ENCODE measurements around the gene PCNX1. TPM values are rescaled to one million over a fixed set of nuclear protein-coding genes. Genes with fewer than 3 reads are reported as not detected.
A peak's percentile ranks its signal among the peaks of the same experiment; 100 is the strongest.

The PCNX1 gene
- total and polyA plus RNA-seq, 2 donors (not counting 1 experiment from before 2014, with no cell fraction given), result 17.0 to 84.5 TPM

- peak overlapping the region; percentile 28 for H2AFZ ChIP-seq (ENCODE audit: insufficient read depth, low read depth, low read length, poor library complexity, severe bottlenecking)
- peaks cover 8 to 10% of the 10 kb centered on the region in 2 donors for H3K4me1 ChIP-seq (ENCODE audit: control insufficient read depth in 2 of 2, insufficient read depth in 2 of 2, low read length in 2 of 2)
- Mint-ChIP-seq H3K4me3 (no peak overlapping the region), H3K9me3 (ENCODE audit: insufficient read depth) (no peaks in the 10 kb centered on the region), H3K27ac (no peak overlapping the region), H3K27me3 (peaks cover 3% of the 10 kb centered on the region), H3K4me1 (peaks cover 12% of the 10 kb centered on the region)
- TF ChIP-seq EZH2 (IDR thresholded peaks at IDR 0.05; ENCODE audit: borderline replicate concordance, insufficient read depth, low read depth, low read length, poor library complexity, severe bottlenecking) (no peak), CTCF (IDR thresholded peaks at IDR 0.05) (no peak)
- CTCF ChIA-PET, result interaction anchor here (16.3 kb wide), 1 partner anchor 622 kb away, joined by 310 read pairs; no protein-coding TSS in a partner anchor
- no peak overlapping the region for H3K4me3 ChIP-seq (ENCODE audit: control extremely low read depth in 1 of 5, extremely low read depth in 1 of 5, insufficient read depth in 1 of 5, low read depth in 2 of 5, low read length in 4 of 5)
- peak overlapping the region; percentile 28 for H3K4me2 ChIP-seq (replicated peaks; ENCODE audit: low read depth, low read length, poor library complexity, severe bottlenecking)
- H3K79me2 ChIP-seq (ENCODE audit: control insufficient read depth, insufficient read depth, low read length), result no peaks in the 10 kb centered on the region
- POLR2A ChIA-PET, result no interaction called here
- H3K9ac ChIP-seq (ENCODE audit: low read length), result peak overlapping the region; percentile 11
- intact Hi-C loops (cut with micrococcal nuclease), result no loop called here
- H3K27me3 ChIP-seq (replicated peaks in 1 of 4; ENCODE audit: control extremely low read depth in 1 of 4, control insufficient read depth in 3 of 4, insufficient read depth in 4 of 4, low read length in 3 of 4), result no peaks in the 10 kb centered on the region
- H3K27ac ChIP-seq (ENCODE audit: low read length in 2 of 2), result no peak overlapping the region
- no peak for ATAC-seq (ENCODE audit: low read depth)
- H3K36me3 ChIP-seq (replicated peaks in 1 of 2; ENCODE audit: control extremely low read depth in 1 of 2, control insufficient read depth in 1 of 2, extremely low read depth in 1 of 2, insufficient read depth in 2 of 2, low read length in 1 of 2), result no peaks in the 10 kb centered on the region
- no peaks in the 10 kb centered on the region for H4K20me1 ChIP-seq (ENCODE audit: control insufficient read depth, insufficient read depth, low read length, poor library complexity, severe bottlenecking)
- WGBS (ENCODE audit: insufficient coverage), result 14% methylated on average over 1 of the region's 11 CpGs
- no peaks in the 10 kb centered on the region for H3K9me3 ChIP-seq (ENCODE audit: control extremely low read depth in 1 of 3, control insufficient read depth in 2 of 3, insufficient read depth in 1 of 3, low read length in 2 of 3)
- DNase-seq, result no peak
Measured at GRCh38 chr14:71130491-71131179, 223.4 kb downstream of the PCNX1 start.

- 100% methylated on average over 6 of the region's 8 CpGs for WGBS (ENCODE audit: insufficient coverage)
- no peaks in the 10 kb centered on the region for H3K9me3 Mint-ChIP-seq (ENCODE audit: insufficient read depth)
- ChIA-PET CTCF (interaction anchor here (1.3 to 16.3 kb wide), 3 partner anchors 188 to 620 kb away, joined by 3 to 310 read pairs (median 4); no protein-coding TSS in a partner anchor), POLR2A (no interaction called here)
- Histone ChIP-seq H3K27me3 (replicated peaks in 1 of 4; ENCODE audit: control extremely low read depth in 1 of 4, control insufficient read depth in 3 of 4, insufficient read depth in 4 of 4, low read length in 3 of 4) (no peaks in the 10 kb centered on the region), H3K36me3 (replicated peaks in 1 of 2; ENCODE audit: control extremely low read depth in 1 of 2, control insufficient read depth in 1 of 2, extremely low read depth in 1 of 2, insufficient read depth in 2 of 2, low read length in 1 of 2) (no peaks in the 10 kb centered on the region), H3K9me3 (ENCODE audit: control extremely low read depth in 1 of 3, control insufficient read depth in 2 of 3, insufficient read depth in 1 of 3, low read length in 2 of 3) (no peaks in the 10 kb centered on the region), H3K4me1 (ENCODE audit: control insufficient read depth in 2 of 2, insufficient read depth in 2 of 2, low read length in 2 of 2) (peaks cover 8 to 10% of the 10 kb centered on the region in 2 donors), H3K4me2 (replicated peaks; ENCODE audit: low read depth, low read length, poor library complexity, severe bottlenecking) (no peak overlapping the region), H3K27ac (ENCODE audit: low read length in 2 of 2) (no peak overlapping the region), H3K79me2 (ENCODE audit: control insufficient read depth, insufficient read depth, low read length) (no peaks in the 10 kb centered on the region), H3K9ac (ENCODE audit: low read length) (no peak overlapping the region), H4K20me1 (ENCODE audit: control insufficient read depth, insufficient read depth, low read length, poor library complexity, severe bottlenecking) (no peaks in the 10 kb centered on the region), H2AFZ (ENCODE audit: insufficient read depth, low read depth, low read length, poor library complexity, severe bottlenecking) (no peak overlapping the region), H3K4me3 (ENCODE audit: control extremely low read depth in 1 of 5, extremely low read depth in 1 of 5, insufficient read depth in 1 of 5, low read depth in 2 of 5, low read length in 4 of 5) (no peak overlapping the region)
- H3K27me3 Mint-ChIP-seq, result peaks cover 3% of the 10 kb centered on the region
- H3K27ac Mint-ChIP-seq, result no peak overlapping the region
- DNase-seq (no peak), ATAC-seq (ENCODE audit: low read depth) (no peak)
- peaks cover 12% of the 10 kb centered on the region for H3K4me1 Mint-ChIP-seq
- TF ChIP-seq CTCF (IDR thresholded peaks at IDR 0.05) (no peak), EZH2 (IDR thresholded peaks at IDR 0.05; ENCODE audit: borderline replicate concordance, insufficient read depth, low read depth, low read length, poor library complexity, severe bottlenecking) (no peak)
- H3K4me3 Mint-ChIP-seq, result no peak overlapping the region
- intact Hi-C loops (cut with micrococcal nuclease), result no loop called here
Measured at GRCh38 chr14:71133296-71133695, 226.0 kb downstream of the PCNX1 start.
